H1 (cell line): ENCODE results near the gene PFKM. TPM values are rescaled to one million over a fixed set of nuclear protein-coding genes. Genes with fewer than 3 reads are reported as not detected.

Source experiments
- FOSL1 ChIP-seq: IDR thresholded peaks from 2 replicates; pipeline ENCODE4 v1.6.1; 2011; ENCODE audit warnings: mild to moderate bottlenecking, low read depth, low read length, moderate library complexity; ENCODE audit not compliant: insufficient read depth
- NRF1 ChIP-seq: IDR thresholded peaks from 2 replicates; pipeline ENCODE4 v1.6.1; 2011; ENCODE audit warnings: mild to moderate bottlenecking, low read depth, low read length, improper control_type of control experiment
- polyA plus RNA-seq, 7 experiments: library from polyadenylated mRNA; depleted of rRNA in 3 of 7; stranded (reverse) in 5 of 7; unstranded in 2 of 7; fragments of >200 nt in 5 of 7; fragments of 200-250 nt in 2 of 7; gene quantifications; 1 replicate in 5 of 7; 2 replicates in 1 of 7; 4 replicates in 1 of 7; pipeline versions ENCODE4 v1.2.1 to v1.2.3, GENCODE V29; 2011 to 2013; ENCODE audit warnings: missing spikeins in 2 of 7, mixed read lengths in 2 of 7
- total RNA-seq: library from RNA; stranded (reverse); fragmentation: NEBNext Ultra II Directional; extraction: Animal tissue kit (Norgen Biotek cat#: 25700); gene quantifications from 2 replicates; pipeline ENCODE4 v1.2.1, GENCODE V29; 2021

The PFKM gene
- total and polyA plus RNA-seq, 2 of the 8 experiments (the other 6 are each of a cell fraction or from before 2014, with no cell fraction given): 62.6 to 106 TPM

- TF ChIP-seq NRF1: no peak
- no peak for TF ChIP-seq FOSL1
These were observed 6.8 kb downstream of the PFKM start (continued) for GRCh38 chr12:48125985-48126384.
